Activated CD4-positive, alpha-beta T cell treated with anti-CD3 and anti-CD28 coated beads, Interleukin-2, amount 50 U/mL, for 48 hours (primary cell): ENCODE results near the gene KCNK5.

ENCODE experiments used
- DNase-seq, 2 experiments: peaks; one replicate each; pipeline ENCODE4 v3.0.0-alpha.2; 2020

Gene KCNK5

GRCh38 chr6:39196673-39197091 lies 32.6 kb downstream of the KCNK5 start:
- no peak for DNase-seq

DNA sequence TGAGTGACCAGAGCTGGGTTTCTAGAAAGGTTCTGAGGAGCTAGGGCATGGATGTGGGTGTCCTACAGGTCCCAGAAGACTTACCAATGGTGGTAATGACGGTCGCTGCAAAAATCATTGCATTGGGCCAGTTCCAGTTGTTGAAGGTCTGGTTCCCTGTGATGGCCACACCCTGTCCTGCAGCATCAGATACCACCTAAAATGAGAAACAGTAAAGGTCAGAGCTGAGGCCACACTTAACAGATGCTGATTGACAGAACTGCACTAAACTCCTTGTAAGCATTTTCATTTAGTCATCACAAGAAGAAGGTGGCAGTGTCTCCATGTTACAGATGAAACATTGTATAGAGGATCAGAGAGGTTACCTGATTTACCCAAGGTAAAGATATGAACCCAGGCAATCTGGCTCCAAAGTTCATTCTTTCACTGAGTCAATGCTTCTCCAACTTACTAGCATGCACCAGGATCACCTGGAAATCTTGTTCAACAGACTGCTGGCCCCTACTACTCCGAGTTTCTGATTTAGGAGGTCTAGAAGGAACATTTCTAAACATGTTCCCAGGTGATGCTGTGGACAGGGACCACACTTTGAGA lies 33.4 kb downstream of the KCNK5 start:
- no peak for DNase-seq

DNA sequence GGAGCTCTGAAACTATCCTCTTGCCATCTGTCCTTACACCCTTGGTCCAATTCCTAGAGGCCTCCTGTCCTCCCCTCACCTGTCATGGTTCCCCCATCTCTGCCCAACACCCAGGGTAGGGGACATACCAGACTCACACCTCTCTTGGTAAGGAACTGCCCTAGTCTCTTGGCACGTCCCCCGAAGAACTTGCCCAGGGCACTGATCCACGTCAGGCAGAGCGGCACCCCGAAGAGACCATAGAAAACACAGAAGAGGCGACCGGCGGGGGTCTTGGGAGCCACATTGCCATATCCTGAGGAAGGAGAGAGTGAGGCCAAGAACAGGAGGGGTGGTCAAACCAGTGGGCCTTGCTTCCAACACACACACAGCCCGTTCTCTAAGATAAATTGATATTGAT lies 34.8 kb downstream of the KCNK5 start:
- DNase-seq, result no peak

GRCh38 chr6:39193201-39193791 lies 36.0 kb downstream of the KCNK5 start:
- DNase-seq, result no peak

- DNase-seq, result no peak
Observed at GRCh38 chr6:39192736-39193135, 36.5 kb downstream of the KCNK5 start.

GRCh38 chr6:39191236-39191930 lies 37.9 kb downstream of the KCNK5 start:
- no peak for DNase-seq

- no peak for DNase-seq
Observed at GRCh38 chr6:39190545-39191235, 38.6 kb downstream of the KCNK5 start.

GRCh38 chr6:39189915-39190544 lies 39.2 kb downstream of the KCNK5 start:
- DNase-seq, result peak in 1 of 2 experiments; percentile 34

- DNase-seq, result no peak
Observed at GRCh38 chr6:39189131-39189530, 40.1 kb downstream of the KCNK5 start.

- peak in 1 of 2 experiments; percentile 22 for DNase-seq
Observed at GRCh38 chr6:39188571-39188970, 40.7 kb downstream of the KCNK5 start.

DNA sequence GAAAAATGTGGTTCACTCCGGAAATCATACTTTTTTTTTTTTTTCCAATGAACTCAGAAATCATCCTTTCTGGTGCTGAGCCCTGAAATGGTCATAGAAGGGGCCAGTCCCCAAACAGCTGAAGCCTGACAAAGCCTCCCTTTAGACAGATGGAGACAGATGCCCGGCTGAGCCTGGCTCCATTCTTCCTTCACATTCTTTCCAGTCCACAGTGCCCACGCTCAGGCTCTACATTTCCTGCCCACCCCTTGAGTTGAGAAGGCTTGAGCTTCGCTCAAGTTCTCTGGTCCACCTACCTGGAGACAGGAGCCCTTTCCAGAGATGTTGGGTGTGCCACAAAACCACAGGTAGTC lies 41.2 kb downstream of the KCNK5 start:
- DNase-seq, result no peak

- no peak for DNase-seq
Observed at GRCh38 chr6:39184906-39185580, 44.2 kb downstream of the KCNK5 start.

- DNase-seq, result no peak
Observed at GRCh38 chr6:39182604-39183003, 46.7 kb downstream of the KCNK5 start.

GRCh38 chr6:39181826-39182225 lies 47.4 kb downstream of the KCNK5 start:
- DNase-seq, result no peak

- no peak for DNase-seq
Observed at GRCh38 chr6:39181333-39181732, 47.9 kb downstream of the KCNK5 start.

DNA sequence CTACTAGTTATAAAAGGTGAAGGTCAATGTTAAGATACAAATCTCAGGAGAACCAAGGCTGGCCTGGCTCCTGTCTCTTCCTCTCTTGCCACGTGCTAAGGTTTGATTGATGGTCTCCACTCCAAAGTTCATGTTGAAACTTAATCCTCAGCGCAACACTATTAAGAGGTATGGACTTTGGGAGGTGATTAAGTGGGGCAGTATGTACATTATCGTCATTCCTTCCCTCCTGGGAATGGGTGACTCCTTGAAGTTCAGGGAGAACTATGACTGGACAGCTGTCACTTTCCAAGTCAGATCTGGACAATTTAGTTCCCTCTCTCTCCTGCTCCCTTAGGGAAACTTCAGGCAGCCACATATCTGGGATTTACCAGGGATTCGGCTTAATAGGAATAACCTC lies 50.5 kb downstream of the KCNK5 start:
- no peak for DNase-seq

DNA sequence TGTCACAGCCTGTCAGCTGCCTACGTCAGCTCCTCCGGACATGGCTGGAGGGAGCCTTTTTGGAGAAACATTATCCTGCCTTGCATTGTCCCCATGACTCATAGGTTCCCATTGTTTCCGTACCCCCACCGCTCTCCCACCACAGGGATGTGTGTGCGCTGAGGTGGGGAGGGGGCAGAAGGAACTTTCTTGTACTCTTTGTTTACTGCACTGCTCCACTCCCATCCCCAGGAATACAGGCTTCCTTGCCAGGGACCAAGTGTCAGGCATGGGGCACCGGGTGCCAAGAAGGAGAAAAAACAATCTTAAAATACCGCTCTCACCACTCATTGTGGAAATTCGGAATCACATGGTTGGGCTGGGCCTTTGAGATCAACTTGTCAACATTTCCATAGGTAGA lies 51.0 kb downstream of the KCNK5 start:
- DNase-seq, result no peak

- no peak for DNase-seq
Observed at GRCh38 chr6:39177130-39177529, 52.1 kb downstream of the KCNK5 start.

DNA sequence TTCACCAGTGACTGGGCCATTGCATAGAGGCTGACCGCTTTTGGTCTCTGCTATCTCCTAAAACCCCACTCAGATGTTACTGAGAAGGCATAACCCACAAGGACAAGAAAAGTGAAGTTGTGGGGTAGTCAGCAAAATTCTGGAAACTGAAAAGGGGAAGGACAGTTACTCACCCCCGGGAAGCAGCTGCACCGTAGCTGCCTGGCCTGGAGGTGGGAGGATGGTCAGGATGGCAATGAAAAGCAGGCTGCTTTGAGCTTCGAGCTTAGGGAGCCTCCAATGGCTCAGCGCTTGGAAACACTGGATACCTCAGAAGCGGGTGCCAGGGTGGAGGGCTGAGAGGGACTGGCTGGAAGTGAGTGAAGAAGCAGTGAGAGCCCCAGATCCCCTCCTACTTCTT lies 56.0 kb downstream of the KCNK5 start:
- DNase-seq, result no peak

DNA sequence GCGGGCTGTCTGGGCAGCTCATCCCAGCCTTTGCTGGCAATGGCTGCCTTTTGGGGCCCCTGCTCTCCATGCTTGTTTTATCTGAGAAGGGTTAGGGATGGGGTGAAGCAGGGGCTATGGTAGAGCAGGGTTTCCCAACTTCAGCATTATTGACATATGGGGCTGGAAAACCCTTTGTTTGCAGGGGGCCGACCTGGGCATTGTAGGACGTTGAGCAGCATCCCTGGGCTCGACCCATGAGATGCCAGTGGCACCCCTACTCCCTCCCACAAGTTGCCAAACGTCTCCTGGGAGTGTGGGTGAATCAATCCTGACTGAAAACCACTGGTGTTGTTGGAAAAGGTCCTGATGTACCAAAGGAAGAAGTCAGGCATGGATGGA lies 56.9 kb downstream of the KCNK5 start:
- DNase-seq, result no peak

DNA sequence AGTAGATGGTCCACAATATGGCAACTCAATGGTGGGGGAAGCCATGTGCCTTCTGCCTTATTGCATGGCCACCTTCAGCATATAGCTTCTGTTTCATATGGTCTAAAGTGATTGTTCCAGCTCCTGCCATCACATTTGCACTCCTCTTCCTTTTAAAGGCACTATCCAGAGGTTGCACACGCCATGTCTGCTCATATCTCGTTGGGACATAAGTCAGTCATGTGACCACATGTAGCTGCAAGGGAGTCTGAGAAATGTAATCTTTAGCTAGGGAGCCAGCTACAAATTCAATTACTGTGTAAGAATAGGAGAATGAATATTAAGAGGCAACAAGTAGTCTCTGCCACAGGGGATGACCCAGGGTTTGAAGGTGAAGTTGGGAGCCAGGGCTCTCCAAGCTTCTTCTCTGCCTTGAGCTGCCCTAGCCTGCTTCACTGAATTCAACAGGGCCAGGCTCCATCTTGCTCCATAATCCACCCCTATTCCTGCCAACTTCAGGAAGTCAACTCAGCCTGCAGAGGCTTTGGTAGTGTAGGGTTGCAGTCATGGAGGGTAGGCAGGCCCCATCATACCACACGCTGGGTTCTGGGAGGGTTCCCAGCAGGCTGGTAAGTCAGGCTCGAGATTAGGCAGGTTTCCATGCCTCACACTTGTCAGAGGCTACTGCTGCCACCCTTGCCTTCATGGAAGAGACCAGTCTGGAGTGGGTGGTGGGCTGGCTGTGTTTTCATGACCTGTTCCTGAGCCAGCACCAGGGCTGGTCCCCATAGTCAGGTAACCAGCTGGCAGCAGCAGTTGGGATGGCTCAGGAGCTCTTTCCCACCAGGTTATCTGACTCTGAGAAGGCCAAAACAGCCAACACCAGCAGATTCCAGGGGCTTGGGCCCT lies 57.5 kb downstream of the KCNK5 start:
- no peak for DNase-seq

- no peak for DNase-seq
Observed at GRCh38 chr6:39170860-39171259, 58.4 kb downstream of the KCNK5 start.
